ENCODE results near the gene ALCAM. TPM values are rescaled to one million over a fixed set of nuclear protein-coding genes. Genes with fewer than 3 reads are reported as not detected.

The ALCAM gene
- total RNA-seq, 1 donor from 2014 or later = 54.4 TPM

DNA sequence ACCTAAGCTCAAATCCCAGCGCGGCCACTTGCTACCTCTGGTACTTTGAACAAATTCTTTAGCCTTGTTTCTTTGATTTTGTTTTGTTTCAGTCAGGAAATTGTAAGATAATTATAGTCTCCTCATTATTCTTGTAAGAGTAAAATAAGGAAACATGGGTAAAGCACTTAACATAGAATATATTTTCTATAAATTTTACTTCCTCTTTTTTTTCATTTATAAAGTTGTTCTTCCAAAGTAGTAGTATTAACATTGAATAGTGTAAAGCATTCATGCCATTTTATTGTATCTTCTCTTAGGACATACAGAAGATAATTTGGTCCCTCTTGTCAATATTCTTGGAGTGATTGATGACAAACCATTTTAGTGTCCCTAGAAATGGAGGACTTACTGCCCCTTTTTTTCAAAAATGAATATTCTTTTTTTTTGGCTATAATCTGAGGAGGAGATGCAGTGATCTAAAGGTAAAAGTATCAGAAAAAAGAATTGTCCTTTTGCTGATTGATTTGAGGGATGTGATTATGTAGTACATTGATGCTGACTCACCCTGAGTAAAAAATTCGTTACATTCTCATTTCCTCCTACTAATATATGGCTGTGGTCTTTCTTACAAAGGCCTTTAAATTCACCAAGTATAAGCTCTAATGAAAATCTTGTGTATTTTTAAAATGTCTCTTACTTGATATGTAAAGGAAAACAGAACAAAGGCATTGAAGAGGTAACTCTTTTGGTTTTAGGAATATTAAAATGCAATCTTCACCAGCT is 51.0 kb downstream of the ALCAM start:
- no peaks in the 10 kb centered on the region for H3F3A ChIP-seq (ENCODE audit: low read depth)
- H3K4me3 Mint-ChIP-seq = no peak overlapping the region
- H3K27me3 Mint-ChIP-seq (ENCODE audit: insufficient read depth, low read depth) = no peaks in the 10 kb centered on the region
- H3K36me3 Mint-ChIP-seq = no peaks in the 10 kb centered on the region
- no peaks in the 10 kb centered on the region for H4K20me1 ChIP-seq (ENCODE audit: low read depth)
- TF ChIP-seq, protein P1, sequence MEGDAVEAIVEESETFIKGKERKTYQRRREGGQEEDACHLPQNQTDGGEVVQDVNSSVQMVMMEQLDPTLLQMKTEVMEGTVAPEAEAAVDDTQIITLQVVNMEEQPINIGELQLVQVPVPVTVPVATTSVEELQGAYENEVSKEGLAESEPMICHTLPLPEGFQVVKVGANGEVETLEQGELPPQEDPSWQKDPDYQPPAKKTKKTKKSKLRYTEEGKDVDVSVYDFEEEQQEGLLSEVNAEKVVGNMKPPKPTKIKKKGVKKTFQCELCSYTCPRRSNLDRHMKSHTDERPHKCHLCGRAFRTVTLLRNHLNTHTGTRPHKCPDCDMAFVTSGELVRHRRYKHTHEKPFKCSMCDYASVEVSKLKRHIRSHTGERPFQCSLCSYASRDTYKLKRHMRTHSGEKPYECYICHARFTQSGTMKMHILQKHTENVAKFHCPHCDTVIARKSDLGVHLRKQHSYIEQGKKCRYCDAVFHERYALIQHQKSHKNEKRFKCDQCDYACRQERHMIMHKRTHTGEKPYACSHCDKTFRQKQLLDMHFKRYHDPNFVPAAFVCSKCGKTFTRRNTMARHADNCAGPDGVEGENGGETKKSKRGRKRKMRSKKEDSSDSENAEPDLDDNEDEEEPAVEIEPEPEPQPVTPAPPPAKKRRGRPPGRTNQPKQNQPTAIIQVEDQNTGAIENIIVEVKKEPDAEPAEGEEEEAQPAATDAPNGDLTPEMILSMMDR (IDR thresholded peaks at IDR 0.05) = no peak
- TF ChIP-seq EZH2 (IDR thresholded peaks at IDR 0.05) = no peak
- no peak for TF ChIP-seq EZH2phosphoT487 (IDR thresholded peaks at IDR 0.05)
- H3K27me3 ChIP-seq = no peaks in the 10 kb centered on the region
- no peak for DNase-seq (ENCODE audit: low spot score)
- no peak overlapping the region for H3K4me2 ChIP-seq
- no peaks in the 10 kb centered on the region for H3K4me1 Mint-ChIP-seq
- H3K9ac ChIP-seq = no peak overlapping the region
- no peak overlapping the region for H3K27ac Mint-ChIP-seq
- H3K4me1 ChIP-seq = no peaks in the 10 kb centered on the region
- no peaks in the 10 kb centered on the region for H3K9me3 Mint-ChIP-seq
- H3K4me3 ChIP-seq = no peak overlapping the region
- no peaks in the 10 kb centered on the region for H3K36me3 ChIP-seq
- no peak overlapping the region for H3K27ac ChIP-seq
- peaks cover 8% of the 10 kb centered on the region for H3K79me2 ChIP-seq (ENCODE audit: low read depth)
- H2AFZ ChIP-seq (replicated peaks) = no peak overlapping the region
- H3K9me3 ChIP-seq (ENCODE audit: low read depth) = no peaks in the 10 kb centered on the region

DNA sequence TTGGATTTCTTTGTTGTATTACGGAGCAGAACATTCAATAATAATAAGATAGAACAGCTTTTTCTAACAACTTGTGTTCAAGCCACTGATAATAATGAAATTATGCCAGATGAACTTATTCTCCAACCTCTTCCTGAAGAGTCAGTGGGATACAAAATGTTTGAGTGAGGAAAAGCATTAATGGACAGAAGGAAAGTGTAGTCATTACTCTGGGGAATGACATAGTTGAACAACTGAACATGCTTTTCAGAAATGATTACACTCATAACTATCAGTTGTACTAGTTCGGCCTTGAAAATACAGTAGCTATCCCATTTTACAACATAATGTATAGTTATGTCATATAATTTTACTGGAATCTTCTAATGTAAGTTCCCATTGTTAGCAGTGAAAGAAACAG is 55.9 kb downstream of the ALCAM start:
- H3K4me1 ChIP-seq = peaks cover 8% of the 10 kb centered on the region
- H3K4me3 ChIP-seq = no peak overlapping the region
- H3K9ac ChIP-seq = no peak overlapping the region
- Mint-ChIP-seq H3K36me3 (no peaks in the 10 kb centered on the region), H3K27me3 (ENCODE audit: insufficient read depth, low read depth) (no peaks in the 10 kb centered on the region), H3K27ac (no peak overlapping the region), H3K9me3 (no peaks in the 10 kb centered on the region), H3K4me3 (no peak overlapping the region), H3K4me1 (no peaks in the 10 kb centered on the region)
- TF ChIP-seq EZH2 (IDR thresholded peaks at IDR 0.05) (no peak), EZH2phosphoT487 (IDR thresholded peaks at IDR 0.05) (no peak)
- TF ChIP-seq, protein P1 (IDR thresholded peaks at IDR 0.05) = no peak
- no peaks in the 10 kb centered on the region for H4K20me1 ChIP-seq (ENCODE audit: low read depth)
- no peaks in the 10 kb centered on the region for H3K9me3 ChIP-seq (ENCODE audit: low read depth)
- H3K36me3 ChIP-seq = no peaks in the 10 kb centered on the region
- H3K27ac ChIP-seq = no peak overlapping the region
- H2AFZ ChIP-seq (replicated peaks) = no peak overlapping the region
- no peaks in the 10 kb centered on the region for H3F3A ChIP-seq (ENCODE audit: low read depth)
- peaks cover 11% of the 10 kb centered on the region for H3K79me2 ChIP-seq (ENCODE audit: low read depth)
- H3K4me2 ChIP-seq = no peak overlapping the region
- H3K27me3 ChIP-seq = no peaks in the 10 kb centered on the region
- no peak for DNase-seq (ENCODE audit: low spot score)

GRCh38 chr3:105423397-105423796 is 56.7 kb downstream of the ALCAM start:
- Histone ChIP-seq H3K9me3 (ENCODE audit: low read depth) (no peaks in the 10 kb centered on the region), H4K20me1 (ENCODE audit: low read depth) (no peaks in the 10 kb centered on the region), H3K4me1 (peaks cover 8% of the 10 kb centered on the region), H3K27ac (no peak overlapping the region), H3K36me3 (no peaks in the 10 kb centered on the region), H3K4me2 (no peak overlapping the region), H3K4me3 (no peak overlapping the region), H3K27me3 (no peaks in the 10 kb centered on the region), H2AFZ (replicated peaks) (no peak overlapping the region), H3K9ac (no peak overlapping the region), H3F3A (ENCODE audit: low read depth) (no peaks in the 10 kb centered on the region), H3K79me2 (ENCODE audit: low read depth) (peaks cover 11% of the 10 kb centered on the region)
- no peaks in the 10 kb centered on the region for H3K27me3 Mint-ChIP-seq (ENCODE audit: insufficient read depth, low read depth)
- no peak overlapping the region for H3K27ac Mint-ChIP-seq
- no peak for DNase-seq (ENCODE audit: low spot score)
- no peaks in the 10 kb centered on the region for H3K4me1 Mint-ChIP-seq
- TF ChIP-seq EZH2phosphoT487 (IDR thresholded peaks at IDR 0.05) (no peak), EZH2 (IDR thresholded peaks at IDR 0.05) (no peak)
- TF ChIP-seq, protein P1 (IDR thresholded peaks at IDR 0.05) = no peak
- no peak overlapping the region for H3K4me3 Mint-ChIP-seq
- H3K36me3 Mint-ChIP-seq = no peaks in the 10 kb centered on the region
- H3K9me3 Mint-ChIP-seq = no peaks in the 10 kb centered on the region
